GM12875 (cell line): ENCODE measurements around the gene MCHR1.

Experiments used
- H3K4me3 ChIP-seq: one replicate; pipeline ENCODE4 v1.5.1; 2011; ENCODE audit warnings: low read depth, low read length, control low read depth
- CTCF ChIP-seq: IDR thresholded peaks from 2 replicates; pipeline ENCODE4 v1.5.1; 2011; ENCODE audit warnings: low read depth, mild to moderate bottlenecking, control low read depth, inconsistent platforms, low read length, moderate library complexity, borderline replicate concordance; ENCODE audit not compliant: insufficient read depth

The MCHR1 gene

GRCh38 chr22:40720538-40721256, 41.4 kb downstream of the MCHR1 start:
- H3K4me3 ChIP-seq: no peak overlapping the region
- no peak for TF ChIP-seq CTCF

GRCh38 chr22:40721266-40721665, 42.0 kb downstream of the MCHR1 start:
- no peak for TF ChIP-seq CTCF
- no peak overlapping the region for H3K4me3 ChIP-seq

GRCh38 chr22:40723396-40723933, 44.2 kb downstream of the MCHR1 start:
- no peak for TF ChIP-seq CTCF
- no peak overlapping the region for H3K4me3 ChIP-seq

GRCh38 chr22:40726514-40726913, 47.2 kb downstream of the MCHR1 start:
- no peak for TF ChIP-seq CTCF
- H3K4me3 ChIP-seq: no peak overlapping the region

GRCh38 chr22:40727070-40727963, 48.0 kb downstream of the MCHR1 start:
- no peak for TF ChIP-seq CTCF
- no peak overlapping the region for H3K4me3 ChIP-seq

- TF ChIP-seq CTCF: no peak
- no peak overlapping the region for H3K4me3 ChIP-seq
Measured at GRCh38 chr22:40727964-40728615, 48.8 kb downstream of the MCHR1 start.
